Endothelial cell of umbilical vein (primary cell): ENCODE data around the gene RER1. TPM values are rescaled to one million over a fixed set of nuclear protein-coding genes. Genes with fewer than 3 reads are reported as not detected.

Experiments used
- BruUV-seq: library from RNA; stranded (reverse); fragments of 400-500 nt; replicated peaks from 2 replicates; lab custom pipeline; 2021; lab: Mats Ljungman, UMichigan
- CTCF ChIA-PET: fragments of 300-600, 350-600 bp; sonication (Branson Sonifier 250); formaldehyde crosslinking; loops from one replicate; lab custom pipeline; 2021; ENCODE audit warnings: antibody characterized with exemption, inconsistent platforms; lab: Charles Lee
- POLR2A ChIA-PET: fragments of 300-600, 350-600 bp; sonication (Branson Sonifier 250); formaldehyde crosslinking; loops from one replicate; lab custom pipeline; 2021; ENCODE audit warnings: antibody characterized with exemption, inconsistent platforms; lab: Charles Lee
- DNase-seq: peaks from one replicate; pipeline ENCODE4 v3.0.0-alpha.2; 2011; ENCODE audit warnings: low read depth, low spot score
- FAIRE-seq: peaks from 2 replicates; lab custom pipeline; 2011; peaks lifted over from hg19 to GRCh38; lab: Jason Lieb, UNC
- H2AFZ ChIP-seq: 2 replicates; pipeline ENCODE4 v1.6.0; 2012; ENCODE audit warnings: low read depth, low read length, control low read depth, inconsistent platforms
- H3K27ac ChIP-seq: 2 replicates; pipeline ENCODE4 v1.5.1; 2011; ENCODE audit warnings: low read depth, mild to moderate bottlenecking, control low read depth, low read length, moderate library complexity; ENCODE audit not compliant: insufficient read depth
- H3K27me3 ChIP-seq, 2 experiments: 2 replicates each; pipeline versions ENCODE4 v1.6.0 to v1.6.1; 2011; ENCODE audit warnings: low read length in 2 of 2, mixed read lengths in 1 of 2; ENCODE audit not compliant: control insufficient read depth in 2 of 2, insufficient read depth in 2 of 2
- H3K36me3 ChIP-seq, 2 experiments: 2 replicates in 1 of 2; 3 replicates in 1 of 2; pipeline ENCODE4 v1.5.1; 2011; ENCODE audit warnings: low read length in 2 of 2, mild to moderate bottlenecking in 1 of 2, moderate library complexity in 1 of 2; ENCODE audit not compliant: control insufficient read depth in 2 of 2, insufficient read depth in 2 of 2; ENCODE audit errors: extremely low read depth in 1 of 2
- H3K4me1 ChIP-seq: 3 replicates; pipeline ENCODE4 v1.5.1; 2011; ENCODE audit warnings: mild to moderate bottlenecking, low read length; ENCODE audit not compliant: control insufficient read depth, insufficient read depth; ENCODE audit errors: extremely low read depth
- H3K4me2 ChIP-seq: 2 replicates; pipeline ENCODE4 v1.6.1; 2011; ENCODE audit warnings: low read length, control low read depth, mixed read lengths; ENCODE audit not compliant: insufficient read depth
- H3K4me3 ChIP-seq, 3 experiments: fragments of 200-600 bp in 1 of 3; sonication (generic), shearing (Covaris generic) in 1 of 3; replicated peaks in 1 of 3; 2 replicates each; pipeline ENCODE4 v1.5.1; 2011 to 2016; ENCODE audit warnings: control low read depth in 3 of 3, low read length in 3 of 3, mild to moderate bottlenecking in 2 of 3, inconsistent platforms in 1 of 3, low read depth in 1 of 3, moderate library complexity in 1 of 3; ENCODE audit not compliant: insufficient read depth in 1 of 3
- H3K79me2 ChIP-seq: 2 replicates; pipeline ENCODE4 v1.6.0; 2012; ENCODE audit warnings: low read length, inconsistent platforms; ENCODE audit not compliant: control insufficient read depth, insufficient read depth
- H3K9ac ChIP-seq: replicated peaks from 2 replicates; pipeline ENCODE3; 2011; ENCODE audit warnings: low read length, control low read depth; ENCODE audit not compliant: insufficient read depth; ENCODE audit errors: extremely low read depth
- H3K9me1 ChIP-seq: replicated peaks from 3 replicates; pipeline ENCODE4 v1.6.0; 2011; ENCODE audit warnings: mild to moderate bottlenecking, low read length; ENCODE audit not compliant: control insufficient read depth, insufficient read depth; ENCODE audit errors: extremely low read depth
- H3K9me3 ChIP-seq: replicated peaks from 2 replicates; pipeline ENCODE4 v1.5.1; 2012; ENCODE audit warnings: low read length, inconsistent platforms; ENCODE audit not compliant: control insufficient read depth, insufficient read depth
- H4K20me1 ChIP-seq: replicated peaks from 2 replicates; pipeline ENCODE3; 2011; ENCODE audit warnings: mild to moderate bottlenecking, low read length; ENCODE audit not compliant: control insufficient read depth, insufficient read depth; ENCODE audit errors: extremely low read depth
- CTCF ChIP-seq, 2 donors: IDR thresholded peaks; 1 replicate in 1 of 2; 2 replicates in 1 of 2; pipeline ENCODE4 v1.5.1; 2011; ENCODE audit warnings: low read length in 2 of 2, mild to moderate bottlenecking in 2 of 2, moderate library complexity in 2 of 2, control low read depth in 1 of 2, inconsistent platforms in 1 of 2, low read depth in 1 of 2; ENCODE audit not compliant: insufficient read depth in 1 of 2; ENCODE audit errors: extremely low read depth in 1 of 2
- EZH2 ChIP-seq: IDR thresholded peaks from 2 replicates; pipeline ENCODE4 v1.6.1; 2012; ENCODE audit warnings: borderline replicate concordance, low read depth, mild to moderate bottlenecking, moderate library complexity, low read length, inconsistent platforms; ENCODE audit not compliant: severe bottlenecking
- FOS ChIP-seq: IDR thresholded peaks from 2 replicates; pipeline ENCODE4 v1.6.1; 2011; ENCODE audit warnings: mild to moderate bottlenecking, low read length, moderate library complexity, borderline replicate concordance; ENCODE audit not compliant: insufficient read depth
- GATA2 ChIP-seq: IDR thresholded peaks from 2 replicates; pipeline ENCODE4 v1.7.0; 2011; ENCODE audit warnings: low read depth, mild to moderate bottlenecking, moderate library complexity, mixed read lengths, low read length; ENCODE audit not compliant: insufficient read length, insufficient read depth
- JUN ChIP-seq: IDR thresholded peaks from 2 replicates; pipeline ENCODE4 v1.6.1; 2011; ENCODE audit warnings: borderline replicate concordance, low read depth; ENCODE audit not compliant: insufficient read length, insufficient read depth
- MAX ChIP-seq: IDR thresholded peaks from 2 replicates; pipeline ENCODE4 v1.6.1; 2011; ENCODE audit not compliant: insufficient read depth, insufficient read length
- MYC ChIP-seq: IDR thresholded peaks from one replicate; pipeline ENCODE4 v1.6.1; 2011; ENCODE audit warnings: mild to moderate bottlenecking, low read depth, low read length
- POLR2A ChIP-seq: IDR thresholded peaks from 2 replicates; pipeline ENCODE4 v1.6.1; 2012; ENCODE audit warnings: low read depth, mild to moderate bottlenecking, control low read depth, low read length
- POLR2AphosphoS5 ChIP-seq: IDR thresholded peaks from 2 replicates; pipeline ENCODE4 v1.6.1; 2012; ENCODE audit warnings: low read depth, mild to moderate bottlenecking, control low read depth, low read length, moderate library complexity; ENCODE audit not compliant: insufficient read depth
- dilution Hi-C: fragments of 300-500 bp; cut with MboI; formaldehyde crosslinking; loops from one replicate; pipeline ENCODE4 v1.15.0; 2019; ENCODE audit warnings: low sequenced_read_pairs; ENCODE audit not compliant: extremely low pct_ligation_motif_present
- intact Hi-C: fragments of 100-400 bp; cut with micrococcal nuclease; formaldehyde crosslinking; loops from one replicate; pipeline ENCODE4 v1.10.0; 2022
- polyA plus RNA-seq, 4 experiments: library from polyadenylated mRNA; depleted of rRNA in 3 of 4; stranded (reverse) in 3 of 4; unstranded in 1 of 4; fragments of >200 nt; gene quantifications; 2 replicates each; pipeline versions ENCODE4 v1.2.1 to v1.2.3, GENCODE V29; 2011 to 2012; ENCODE audit warnings: missing spikeins in 1 of 4
- total RNA-seq: library from RNA; stranded (reverse); gene quantifications from 2 replicates; pipeline ENCODE4 v1.2.3, GENCODE V29; 2021

The RER1 gene
- total and polyA plus RNA-seq, 2 donors (not counting 3 experiments of a cell fraction or from before 2014, with no cell fraction given) = 179 to 292 TPM

- Histone ChIP-seq H3K79me2 (peaks cover 1% of the 10 kb centered on the region), H3K9ac (peak overlapping the region; percentile 35), H3K36me3 (peaks cover 15 to 61% of the 10 kb centered on the region in 2 experiments), H3K4me2 (no peak overlapping the region), H3K27me3 (no peaks in the 10 kb centered on the region), H3K4me1 (peaks cover 12% of the 10 kb centered on the region), H3K9me1 (no peaks in the 10 kb centered on the region), H3K4me3 (no peak overlapping the region), H3K9me3 (no peaks in the 10 kb centered on the region), H4K20me1 (no peaks in the 10 kb centered on the region), H2AFZ (no peak overlapping the region), H3K27ac (peak overlapping the region; percentile 18)
- intact Hi-C loops (loop anchor here (10.0 kb wide), 1 partner anchor 1220 kb away; the partner anchor contains the start of gene TPRG1L), dilution Hi-C loops (no loop called here)
- FAIRE-seq = no peak
- DNase-seq = no peak
- TF ChIP-seq MYC = no peak
- TF ChIP-seq FOS = no peak
- no peak for TF ChIP-seq CTCF (IDR thresholded peaks at IDR 0.05; ENCODE audit: extremely low read depth in 1 of 2, insufficient read depth in 1 of 2, low read depth in 1 of 2, low read length in 2 of 2)
- TF ChIP-seq POLR2AphosphoS5 = no peak
- no peak for TF ChIP-seq JUN
- no peak for TF ChIP-seq GATA2
- TF ChIP-seq EZH2 = no peak
- TF ChIP-seq MAX = no peak
- TF ChIP-seq POLR2A = no peak
- TSS peak; percentile 37 for BruUV-seq
- ChIA-PET CTCF (interaction anchor here (0.9 to 1.2 kb wide), 2 partner anchors 13 to 231 kb away, joined by 3 to 4 read pairs; partner anchors contain the start of genes MORN1 and RER1), POLR2A (interaction anchor here (0.5 kb wide), 1 partner anchor 206 kb away, joined by 5 read pairs; no protein-coding TSS in a partner anchor)
Observed at GRCh38 chr1:2404890-2405511, 13.4 kb downstream of the RER1 start.
